ENCODE data around the gene F11R. TPM values are rescaled to one million over a fixed set of nuclear protein-coding genes. Genes with fewer than 3 reads are reported as not detected.

The F11R gene
- total and polyA plus RNA-seq, 2 of the 4 experiments (the other 2 are of a cell fraction): 0.79 to 2.2 TPM

- ChIA-PET POLR2A (ENCODE audit: unreplicated experiment) (no interaction called here), CTCF (interaction anchor here (2.0 to 2.2 kb wide), 2 partner anchors 49 to 51 kb away, joined by 10 to 13 read pairs; partner anchors contain the start of gene KLHDC9)
- peak overlapping the region; percentile 91 for H4K5ac ChIP-seq (ENCODE audit: low read depth, low read length)
- H3K4me2 ChIP-seq (ENCODE audit: low read depth, low read length): peak overlapping the region; percentile 73
- peaks cover 18 to 31% of the 10 kb centered on the region in 2 experiments for H3K79me1 ChIP-seq (ENCODE audit: low read depth in 1 of 2, low read length in 2 of 2)
- ATAC-seq (ENCODE audit: low read depth) (no peak), DNase-seq (no peak)
- H3K9me1 ChIP-seq (ENCODE audit: insufficient read depth, low read length): no peaks in the 10 kb centered on the region
- no CpG with 5 or more reads among the region's 2 CpGs for WGBS, 2 experiments (ENCODE audit: extremely low coverage in 2 of 2, insufficient read length in 1 of 2)
- dilution Hi-C loops (cut with HindIII; ENCODE audit: low sequenced_read_pairs, unreplicated experiment): no loop called here
- in situ Hi-C loops (cut with MboI; ENCODE audit: low sequenced_read_pairs): loop anchor here (5.0 kb wide), 1 partner anchor 49 kb away; no protein-coding TSS in a partner anchor
- peak overlapping the region; percentile 95 to 100 for H4K8ac ChIP-seq (ENCODE audit: low read depth in 2 of 2, low read length in 2 of 2)
- no peak overlapping the region for H2BK20ac ChIP-seq (ENCODE audit: low read depth, low read length)
- intact Hi-C loops (cut with micrococcal nuclease): loop anchor here (5.0 kb wide), 1 partner anchor 36 kb away; no protein-coding TSS in a partner anchor
- H4K20me1 ChIP-seq (ENCODE audit: insufficient read depth, low read length): no peaks in the 10 kb centered on the region
- H2BK5ac ChIP-seq (ENCODE audit: low read depth, low read length, poor library complexity, severe bottlenecking): peak overlapping the region; percentile 86
- BruUV-seq (replicated peaks): no TSS peak
- no peak overlapping the region for H2BK15ac ChIP-seq (ENCODE audit: low read depth, low read length)
- H3K14ac ChIP-seq (replicated peaks; ENCODE audit: low read depth, low read length): peak overlapping the region; percentile 93; the same call in 1 of the 2 replicates
- peaks cover 9% of the 10 kb centered on the region for H3K36me3 ChIP-seq (ENCODE audit: control insufficient read depth, insufficient read depth, low read length)
- H3K23ac ChIP-seq (ENCODE audit: low read depth, low read length): no peak overlapping the region
- peak overlapping the region; percentile 93; the same call in 1 of the 2 replicates for H3K27ac ChIP-seq (ENCODE audit: insufficient read depth, low read length)
- H2AK5ac ChIP-seq (ENCODE audit: low read depth, low read length): peak overlapping the region; percentile 5; the same call in 1 of the 2 replicates
- H3K27me3 ChIP-seq (ENCODE audit: control insufficient read depth, insufficient read depth, low read length): no peaks in the 10 kb centered on the region
- no peak overlapping the region for H2AFZ ChIP-seq (replicated peaks; ENCODE audit: low read length, poor library complexity)
- H3K18ac ChIP-seq (ENCODE audit: low read depth, low read length): no peak overlapping the region; the same call in 1 of the 2 replicates
- peak overlapping the region; percentile 53; the same call in 1 of the 2 replicates for H3K4me3 ChIP-seq (ENCODE audit: insufficient read depth, low read depth, low read length)
- H2AK9ac ChIP-seq (replicated peaks; ENCODE audit: low read depth, low read length, poor library complexity): peak overlapping the region; percentile 18
- H3K9ac ChIP-seq (ENCODE audit: low read depth, low read length): no peak overlapping the region
- no peaks in the 10 kb centered on the region; the same call in 1 of the 2 replicates for H3K4me1 ChIP-seq (ENCODE audit: control insufficient read depth, insufficient read depth, low read length)
- H3K9me3 ChIP-seq (ENCODE audit: control insufficient read depth, insufficient read depth, low read length): no peaks in the 10 kb centered on the region
- H4K91ac ChIP-seq (ENCODE audit: insufficient read depth, low read depth, low read length): peak overlapping the region; percentile 96
- H2BK120ac ChIP-seq (ENCODE audit: low read depth, low read length): no peak overlapping the region
- H3K4ac ChIP-seq (ENCODE audit: low read depth, low read length): 0 out of 2 replicates have a peak overlapping the region, but pooled peaks have one; percentile 98
- no peak overlapping the region for H3K56ac ChIP-seq (ENCODE audit: extremely low read depth, insufficient read depth, low read length)
- TF ChIP-seq MAFK (IDR thresholded peaks at IDR 0.05; ENCODE audit: low read depth, low read length) (no peak), RAD21 (IDR thresholded peaks at IDR 0.05; ENCODE audit: low read length) (no peak), CHD1 (IDR thresholded peaks at IDR 0.05; ENCODE audit: low read depth, low read length) (no peak), POLR2A (IDR thresholded peaks at IDR 0.05; ENCODE audit: low read depth, low read length) (no peak), RFX5 (IDR thresholded peaks at IDR 0.05; ENCODE audit: low read depth, low read length) (no peak), NFE2L2 (IDR thresholded peaks at IDR 0.05; ENCODE audit: low read depth, low read length) (no peak), ELK1 (IDR thresholded peaks at IDR 0.05; ENCODE audit: borderline replicate concordance, low read depth, low read length) (no peak), CEBPB (IDR thresholded peaks at IDR 0.05; ENCODE audit: low read depth, low read length) (no peak)
Measured at GRCh38 chr1:161046605-161047228, 25.8 kb upstream of the F11R start.

Measured in IMR-90 (cell line).